SH-SY5Y (cell line): Measurements from ENCODE around the gene TESMIN.

Source experiments
- GATA2 ChIP-seq: IDR thresholded peaks from 2 replicates; pipeline ENCODE4 v1.6.1; 2011; ENCODE audit warnings: mild to moderate bottlenecking, low read depth, low read length
- GATA3 ChIP-seq: IDR thresholded peaks from 2 replicates; pipeline ENCODE4 v1.6.1; 2011; ENCODE audit warnings: low read depth, mild to moderate bottlenecking, low read length, moderate library complexity

DNA sequence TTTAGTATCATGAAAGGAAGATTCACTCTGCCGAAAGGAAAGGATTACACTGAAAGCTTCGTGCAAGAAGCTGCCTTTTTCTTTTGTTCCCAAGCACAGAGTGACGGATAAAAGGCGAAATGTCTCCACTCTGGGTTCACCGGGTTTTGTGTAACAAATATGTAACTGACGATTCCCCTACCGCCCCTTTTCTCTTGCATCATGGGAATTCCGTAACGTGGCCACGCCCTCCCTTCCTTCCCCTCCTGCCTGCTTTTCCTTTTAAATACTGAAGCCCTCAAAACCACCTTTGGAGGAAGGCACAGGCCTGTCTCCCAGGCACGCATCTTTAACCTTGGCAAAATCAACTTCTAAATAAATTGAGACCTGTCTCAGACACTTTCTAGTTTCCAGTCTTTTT is 16.4 kb upstream of the TESMIN start:
- TF ChIP-seq GATA2 (no peak), GATA3 (no peak)
